Measurements from ENCODE around the gene ARHGAP22. TPM values are rescaled to one million over a fixed set of nuclear protein-coding genes. Genes with fewer than 3 reads are reported as not detected.

ARHGAP22 gene
- total and polyA plus RNA-seq, 2 experiments from 2014 or later = 4.8 to 10.7 TPM

DNA sequence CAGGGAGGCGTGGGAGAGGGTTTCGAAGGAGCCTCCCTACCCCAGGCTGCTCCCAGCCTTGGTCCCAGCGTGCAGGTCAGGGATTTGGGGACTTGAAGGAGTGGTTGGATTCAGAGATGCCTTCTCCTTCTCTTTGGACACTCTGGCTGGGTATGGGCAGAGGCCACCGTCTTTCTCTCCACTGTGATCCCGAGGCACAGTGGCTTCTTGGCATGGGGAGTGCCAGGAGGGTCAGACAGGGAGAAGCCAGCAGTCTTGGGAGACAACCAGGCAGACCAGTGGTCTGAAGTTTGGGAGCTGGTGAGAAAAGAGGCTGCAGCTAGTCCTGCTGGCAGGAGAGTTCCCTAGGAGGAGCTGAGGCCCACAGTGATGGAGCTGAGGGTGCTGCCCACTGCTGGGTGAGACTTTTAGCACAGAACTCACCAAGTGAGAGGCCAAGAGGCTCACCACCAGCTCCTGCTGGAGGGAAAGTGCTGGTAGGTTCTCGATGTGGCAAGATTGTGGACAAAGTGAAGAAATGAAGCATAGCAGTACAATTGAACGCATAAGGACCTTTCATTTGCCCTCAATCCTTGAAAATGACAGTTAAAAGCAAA is 44.6 kb upstream of the ARHGAP22 start:
- H3K36me3 ChIP-seq (ENCODE audit: insufficient read depth) = no peaks in the 10 kb centered on the region
- H3K9me3 Mint-ChIP-seq = no peaks in the 10 kb centered on the region
- H3K4me1 Mint-ChIP-seq = no peaks in the 10 kb centered on the region; the same call in 2 of the 3 replicates
- H3K4me1 ChIP-seq (ENCODE audit: insufficient read depth) = no peaks in the 10 kb centered on the region
- no peaks in the 10 kb centered on the region for H3K79me2 ChIP-seq (replicated peaks; ENCODE audit: insufficient read depth)
- DNase-seq (ENCODE audit: low spot score) (no peak), ATAC-seq (no peak; the same call in 2 of the 3 replicates)
- no peak overlapping the region for H3K4me2 ChIP-seq
- no peak overlapping the region for H3K27ac Mint-ChIP-seq
- H3K27me3 ChIP-seq (ENCODE audit: insufficient read depth) = no peaks in the 10 kb centered on the region
- TF ChIP-seq CTCF (conservative IDR thresholded peaks at IDR 0.05; ENCODE audit: low read depth in 2 of 2) (0 out of 4 replicates have a peak, but pooled peaks of 1 of the 2 experiments have one; percentile 11), EZH2phosphoT487 (IDR thresholded peaks at IDR 0.05; ENCODE audit: unreplicated experiment) (no peak)
- H3K27ac ChIP-seq (ENCODE audit: low read depth) = no peak overlapping the region
- no peaks in the 10 kb centered on the region for H4K20me1 ChIP-seq (replicated peaks; ENCODE audit: insufficient read depth)
- no peaks in the 10 kb centered on the region for H3F3A ChIP-seq (replicated peaks; ENCODE audit: low read depth)
- H2AFZ ChIP-seq = no peak overlapping the region
- no peaks in the 10 kb centered on the region for H3K9me2 ChIP-seq (ENCODE audit: insufficient read depth)
- no peaks in the 10 kb centered on the region for H3K36me3 Mint-ChIP-seq (ENCODE audit: low read depth)
- H3K27me3 Mint-ChIP-seq (ENCODE audit: insufficient read depth, low read depth, poor library complexity) = peaks cover 11% of the 10 kb centered on the region
- no peak overlapping the region for H3K4me3 ChIP-seq
- no peak overlapping the region for H3K4me3 Mint-ChIP-seq

DNA sequence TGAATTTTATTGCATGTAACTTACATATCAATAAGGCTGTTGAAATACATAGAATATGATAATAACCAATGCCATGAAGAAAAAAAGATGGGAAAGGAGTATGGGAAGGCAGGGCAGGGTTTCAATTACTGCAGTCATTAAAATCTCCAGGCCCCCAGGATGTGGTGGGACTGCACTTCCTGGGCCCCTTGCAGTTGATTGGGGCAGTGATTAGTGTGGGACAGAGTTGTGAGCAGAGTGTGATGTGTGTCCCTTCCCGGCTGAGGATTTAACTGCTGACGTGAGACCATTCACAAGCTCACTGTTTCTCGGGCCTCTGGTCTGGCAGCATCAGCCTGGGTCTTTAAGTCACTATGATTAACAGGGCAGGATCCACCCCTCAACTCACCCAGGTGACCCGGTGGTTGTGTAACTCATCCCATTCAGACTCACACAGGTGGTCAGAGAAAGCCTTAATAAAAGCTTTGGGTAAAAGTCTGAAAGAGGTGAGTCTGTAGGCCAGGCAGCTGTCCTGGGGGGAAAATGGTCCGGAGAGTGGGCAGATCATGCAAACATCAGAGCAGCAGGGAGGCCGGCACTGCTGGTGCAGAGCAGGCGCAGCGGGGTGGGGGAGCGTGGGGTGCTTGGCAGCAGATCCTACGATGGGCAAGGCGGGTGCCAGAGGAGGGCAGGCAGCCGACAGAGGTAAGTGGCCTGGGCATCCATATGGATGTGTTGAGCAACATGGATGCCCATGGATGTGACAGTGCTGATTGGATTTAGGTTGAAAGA is 43.5 kb upstream of the ARHGAP22 start:
- no peak for TF ChIP-seq STAT1 (IDR thresholded peaks at IDR 0.05; ENCODE audit: unreplicated experiment)
- no peak for TF ChIP-seq NANOG (IDR thresholded peaks at IDR 0.05; ENCODE audit: borderline replicate concordance)
- TF ChIP-seq, protein P1, sequence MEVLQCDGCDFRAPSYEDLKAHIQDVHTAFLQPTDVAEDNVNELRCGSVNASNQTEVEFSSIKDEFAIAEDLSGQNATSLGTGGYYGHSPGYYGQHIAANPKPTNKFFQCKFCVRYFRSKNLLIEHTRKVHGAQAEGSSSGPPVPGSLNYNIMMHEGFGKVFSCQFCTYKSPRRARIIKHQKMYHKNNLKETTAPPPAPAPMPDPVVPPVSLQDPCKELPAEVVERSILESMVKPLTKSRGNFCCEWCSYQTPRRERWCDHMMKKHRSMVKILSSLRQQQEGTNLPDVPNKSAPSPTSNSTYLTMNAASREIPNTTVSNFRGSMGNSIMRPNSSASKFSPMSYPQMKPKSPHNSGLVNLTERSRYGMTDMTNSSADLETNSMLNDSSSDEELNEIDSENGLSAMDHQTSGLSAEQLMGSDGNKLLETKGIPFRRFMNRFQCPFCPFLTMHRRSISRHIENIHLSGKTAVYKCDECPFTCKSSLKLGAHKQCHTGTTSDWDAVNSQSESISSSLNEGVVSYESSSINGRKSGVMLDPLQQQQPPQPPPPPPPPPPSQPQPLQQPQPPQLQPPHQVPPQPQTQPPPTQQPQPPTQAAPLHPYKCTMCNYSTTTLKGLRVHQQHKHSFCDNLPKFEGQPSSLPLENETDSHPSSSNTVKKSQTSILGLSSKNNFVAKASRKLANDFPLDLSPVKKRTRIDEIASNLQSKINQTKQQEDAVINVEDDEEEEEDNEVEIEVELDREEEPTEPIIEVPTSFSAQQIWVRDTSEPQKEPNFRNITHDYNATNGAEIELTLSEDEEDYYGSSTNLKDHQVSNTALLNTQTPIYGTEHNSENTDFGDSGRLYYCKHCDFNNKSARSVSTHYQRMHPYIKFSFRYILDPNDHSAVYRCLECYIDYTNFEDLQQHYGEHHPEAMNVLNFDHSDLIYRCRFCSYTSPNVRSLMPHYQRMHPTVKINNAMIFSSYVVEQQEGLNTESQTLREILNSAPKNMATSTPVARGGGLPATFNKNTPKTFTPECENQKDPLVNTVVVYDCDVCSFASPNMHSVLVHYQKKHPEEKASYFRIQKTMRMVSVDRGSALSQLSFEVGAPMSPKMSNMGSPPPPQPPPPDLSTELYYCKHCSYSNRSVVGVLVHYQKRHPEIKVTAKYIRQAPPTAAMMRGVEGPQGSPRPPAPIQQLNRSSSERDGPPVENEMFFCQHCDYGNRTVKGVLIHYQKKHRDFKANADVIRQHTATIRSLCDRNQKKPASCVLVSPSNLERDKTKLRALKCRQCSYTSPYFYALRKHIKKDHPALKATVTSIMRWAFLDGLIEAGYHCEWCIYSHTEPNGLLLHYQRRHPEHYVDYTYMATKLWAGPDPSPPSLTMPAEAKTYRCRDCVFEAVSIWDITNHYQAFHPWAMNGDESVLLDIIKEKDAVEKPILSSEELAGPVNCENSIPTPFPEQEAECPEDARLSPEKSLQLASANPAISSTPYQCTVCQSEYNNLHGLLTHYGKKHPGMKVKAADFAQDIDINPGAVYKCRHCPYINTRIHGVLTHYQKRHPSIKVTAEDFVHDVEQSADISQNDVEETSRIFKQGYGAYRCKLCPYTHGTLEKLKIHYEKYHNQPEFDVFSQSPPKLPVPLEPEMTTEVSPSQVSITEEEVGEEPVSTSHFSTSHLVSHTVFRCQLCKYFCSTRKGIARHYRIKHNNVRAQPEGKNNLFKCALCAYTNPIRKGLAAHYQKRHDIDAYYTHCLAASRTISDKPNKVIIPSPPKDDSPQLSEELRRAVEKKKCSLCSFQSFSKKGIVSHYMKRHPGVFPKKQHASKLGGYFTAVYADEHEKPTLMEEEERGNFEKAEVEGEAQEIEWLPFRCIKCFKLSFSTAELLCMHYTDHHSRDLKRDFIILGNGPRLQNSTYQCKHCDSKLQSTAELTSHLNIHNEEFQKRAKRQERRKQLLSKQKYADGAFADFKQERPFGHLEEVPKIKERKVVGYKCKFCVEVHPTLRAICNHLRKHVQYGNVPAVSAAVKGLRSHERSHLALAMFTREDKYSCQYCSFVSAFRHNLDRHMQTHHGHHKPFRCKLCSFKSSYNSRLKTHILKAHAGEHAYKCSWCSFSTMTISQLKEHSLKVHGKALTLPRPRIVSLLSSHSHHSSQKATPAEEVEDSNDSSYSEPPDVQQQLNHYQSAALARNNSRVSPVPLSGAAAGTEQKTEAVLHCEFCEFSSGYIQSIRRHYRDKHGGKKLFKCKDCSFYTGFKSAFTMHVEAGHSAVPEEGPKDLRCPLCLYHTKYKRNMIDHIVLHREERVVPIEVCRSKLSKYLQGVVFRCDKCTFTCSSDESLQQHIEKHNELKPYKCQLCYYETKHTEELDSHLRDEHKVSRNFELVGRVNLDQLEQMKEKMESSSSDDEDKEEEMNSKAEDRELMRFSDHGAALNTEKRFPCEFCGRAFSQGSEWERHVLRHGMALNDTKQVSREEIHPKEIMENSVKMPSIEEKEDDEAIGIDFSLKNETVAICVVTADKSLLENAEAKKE (CRISPR knock-in tag; IDR thresholded peaks at IDR 0.05) = no peak
- no peak for TF ChIP-seq CTCF (conservative IDR thresholded peaks at IDR 0.05; ENCODE audit: low read depth in 2 of 2)
- no peak for TF ChIP-seq CREB1 (CRISPR knock-in tag; IDR thresholded peaks at IDR 0.05; ENCODE audit: low read depth)
- TF ChIP-seq ETS1 (IDR thresholded peaks at IDR 0.05) = no peak
- TF ChIP-seq POLR2AphosphoS5 (IDR thresholded peaks at IDR 0.05; ENCODE audit: low read depth) = no peak
- H3K4me2 ChIP-seq = no peak overlapping the region
- no peak overlapping the region for H3K27ac ChIP-seq (ENCODE audit: low read depth)
- H3K9me2 ChIP-seq (ENCODE audit: insufficient read depth) = no peaks in the 10 kb centered on the region
- no peak overlapping the region for H2AFZ ChIP-seq
- H3F3A ChIP-seq (replicated peaks; ENCODE audit: low read depth) = no peaks in the 10 kb centered on the region
- no peaks in the 10 kb centered on the region for H3K36me3 ChIP-seq (ENCODE audit: insufficient read depth)
- no peaks in the 10 kb centered on the region; the same call in 2 of the 3 replicates for H3K4me1 Mint-ChIP-seq
- no peak overlapping the region for H3K27ac Mint-ChIP-seq
- no peak overlapping the region for H3K4me3 ChIP-seq
- H3K27me3 ChIP-seq (ENCODE audit: insufficient read depth) = no peaks in the 10 kb centered on the region
- H3K4me3 Mint-ChIP-seq = no peak overlapping the region
- H4K20me1 ChIP-seq (replicated peaks; ENCODE audit: insufficient read depth) = no peaks in the 10 kb centered on the region
- DNase-seq (ENCODE audit: low spot score) (peak; percentile 3), ATAC-seq (no peak)
- H3K9me3 Mint-ChIP-seq = no peaks in the 10 kb centered on the region
- H3K4me1 ChIP-seq (ENCODE audit: insufficient read depth) = no peaks in the 10 kb centered on the region
- H3K79me2 ChIP-seq (replicated peaks; ENCODE audit: insufficient read depth) = no peaks in the 10 kb centered on the region
- H3K27me3 Mint-ChIP-seq (ENCODE audit: insufficient read depth, low read depth, poor library complexity) = peaks cover 11% of the 10 kb centered on the region
- H3K36me3 Mint-ChIP-seq (ENCODE audit: low read depth) = no peaks in the 10 kb centered on the region

All from GM23338 (cell line).